PFSK-1 (cell line): ENCODE data around the gene MYEOV.

Experiments
- FOXP2 ChIP-seq: optimal IDR thresholded peaks from 2 replicates; pipeline ENCODE3; 2011; ENCODE audit warnings: borderline replicate concordance, control low read depth, inconsistent platforms; ENCODE audit not compliant: insufficient read depth; ENCODE audit errors: extremely low read length, extremely low read depth
- POLR2AphosphoS5 ChIP-seq: IDR thresholded peaks from 2 replicates; pipeline ENCODE4 v1.6.1; 2012; ENCODE audit warnings: low read depth, mild to moderate bottlenecking, control low read depth, low read length, moderate library complexity
- REST ChIP-seq, 2 experiments: IDR thresholded peaks; 2 replicates each; pipeline versions ENCODE4 v1.6.1 to v1.8.0; 2011 to 2012; ENCODE audit warnings: low read depth in 2 of 2, low read length in 2 of 2, control low read depth in 1 of 2, inconsistent platforms in 1 of 2, mild to moderate bottlenecking in 1 of 2, moderate library complexity in 1 of 2; ENCODE audit not compliant: insufficient read depth in 1 of 2
- SIN3A ChIP-seq: IDR thresholded peaks from 2 replicates; pipeline ENCODE4 v1.6.1; 2012; ENCODE audit warnings: mild to moderate bottlenecking, low read length, moderate library complexity, borderline replicate concordance; ENCODE audit not compliant: insufficient read depth
- TAF1 ChIP-seq: IDR thresholded peaks from 2 replicates; pipeline ENCODE4 v1.6.1; 2012; ENCODE audit warnings: low read length, control low read depth, borderline replicate concordance; ENCODE audit not compliant: insufficient read depth

Gene MYEOV

DNA sequence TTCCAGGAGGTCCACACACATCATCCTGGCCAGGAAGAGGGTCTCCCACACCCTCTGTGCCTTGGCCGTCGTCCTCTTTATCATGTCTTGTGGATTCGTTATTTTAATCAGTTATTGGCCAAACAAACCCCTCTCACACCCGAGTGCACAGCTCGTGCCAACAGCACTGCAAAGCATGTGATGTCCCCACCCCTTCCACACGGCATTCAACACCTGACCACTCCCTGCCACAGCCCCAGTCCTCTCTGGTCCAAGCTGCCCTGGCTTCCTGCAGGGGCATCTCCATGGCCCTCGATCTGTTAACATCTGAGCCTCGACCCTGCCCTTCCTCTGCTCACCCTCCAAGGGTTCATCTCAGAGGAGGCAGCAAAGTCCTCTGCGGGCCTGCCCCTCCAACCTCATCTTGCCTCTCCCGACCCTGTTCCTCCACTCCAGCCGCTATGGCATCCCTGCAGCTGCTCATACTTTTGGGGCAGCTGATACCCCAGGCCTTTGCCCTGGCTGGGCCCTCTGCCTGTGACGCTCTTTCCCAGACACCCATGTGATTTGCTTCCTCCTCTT is 14.0 kb downstream of the MYEOV start:
- TF ChIP-seq FOXP2 (no peak), TAF1 (no peak)

GRCh38 chr11:69308491-69308911 is 14.5 kb downstream of the MYEOV start:
- TF ChIP-seq TAF1, result no peak
- no peak for TF ChIP-seq SIN3A
- no peak for TF ChIP-seq FOXP2

GRCh38 chr11:69308936-69309615 is 15.1 kb downstream of the MYEOV start:
- no peak for TF ChIP-seq TAF1
- no peak for TF ChIP-seq POLR2AphosphoS5
- no peak for TF ChIP-seq SIN3A
- TF ChIP-seq REST (IDR thresholded peaks at IDR 0.05; ENCODE audit: insufficient read depth in 1 of 2, low read depth in 2 of 2, low read length in 2 of 2), result no peak
- no peak for TF ChIP-seq FOXP2

DNA sequence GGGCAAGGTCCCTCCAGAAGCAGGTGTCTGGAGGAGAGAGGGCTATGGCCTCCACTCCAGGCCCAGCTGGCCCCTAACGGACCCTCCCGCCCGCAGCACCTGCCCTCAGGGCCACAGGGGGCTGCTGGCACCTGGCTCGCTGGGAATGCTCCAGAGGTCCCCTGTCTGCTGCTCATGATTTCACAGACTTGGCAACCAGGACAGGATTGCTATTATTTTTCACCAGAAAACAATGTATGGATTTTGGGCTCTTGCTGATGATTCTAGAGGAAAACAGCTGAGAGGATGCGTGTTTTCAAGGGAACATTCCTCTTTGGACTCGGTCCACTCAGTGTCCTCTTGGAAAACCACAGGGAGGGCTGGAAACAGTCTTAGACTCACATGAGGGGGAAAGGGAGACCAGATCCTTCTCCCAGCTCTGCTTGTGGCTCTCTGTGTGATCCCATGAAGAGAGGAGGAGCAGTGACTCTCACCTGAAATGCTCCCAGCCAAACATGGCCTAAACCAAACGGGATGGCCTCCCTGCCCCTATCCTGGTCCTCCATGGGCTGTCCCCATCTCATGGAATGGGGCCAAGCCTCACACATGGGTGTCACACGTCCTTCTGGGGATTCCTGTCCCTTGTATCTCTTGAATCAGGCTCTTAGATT is 15.8 kb downstream of the MYEOV start:
- no peak for TF ChIP-seq POLR2AphosphoS5

DNA sequence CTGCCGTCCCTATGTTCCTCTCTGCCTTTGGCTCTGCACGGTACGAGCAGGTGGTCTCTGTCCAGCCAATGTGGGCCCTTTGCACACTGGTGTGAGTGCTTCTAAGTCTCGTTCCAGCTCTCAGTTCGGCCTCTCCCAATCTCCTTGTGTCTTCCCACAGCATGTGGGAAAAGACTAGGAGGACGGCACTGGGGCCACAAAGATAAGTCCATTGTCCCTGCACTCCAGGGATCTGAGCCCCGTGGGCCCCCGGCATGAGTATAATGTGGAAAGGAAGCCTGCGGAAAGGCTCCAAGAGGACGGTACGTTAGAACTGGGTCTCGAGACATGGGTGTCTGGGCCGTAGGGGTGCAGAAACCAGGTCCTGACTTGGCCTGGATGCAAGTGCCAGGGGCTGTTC is 16.4 kb downstream of the MYEOV start:
- TF ChIP-seq SIN3A, result no peak
- no peak for TF ChIP-seq TAF1
- no peak for TF ChIP-seq REST (IDR thresholded peaks at IDR 0.05; ENCODE audit: insufficient read depth in 1 of 2, low read depth in 2 of 2, low read length in 2 of 2)
- TF ChIP-seq POLR2AphosphoS5, result no peak
- no peak for TF ChIP-seq FOXP2

GRCh38 chr11:69310934-69311766 is 17.2 kb downstream of the MYEOV start:
- TF ChIP-seq SIN3A, result 0 out of 2 replicates have a peak, but pooled peaks have one; percentile 1
- no peak for TF ChIP-seq TAF1

GRCh38 chr11:69311767-69312385 is 17.9 kb downstream of the MYEOV start:
- no peak for TF ChIP-seq POLR2AphosphoS5
- TF ChIP-seq FOXP2, result peak; percentile 74
- TF ChIP-seq REST (IDR thresholded peaks at IDR 0.05; ENCODE audit: insufficient read depth in 1 of 2, low read depth in 2 of 2, low read length in 2 of 2), result 0 out of 4 replicates have a peak, but pooled peaks of 1 of the 2 experiments have one; percentile 21
- 0 out of 2 replicates have a peak, but pooled peaks have one; percentile 5 for TF ChIP-seq SIN3A
- TF ChIP-seq TAF1, result peak; percentile 53; the same call in 1 of the 2 replicates
